Measurements from ENCODE around the gene HEPHL1.
"Not testable (repeated sequence)": the region's sequence is repeated elsewhere in the genome, so short reads cannot be mapped to it uniquely, and the experiment has no call there.

Gene HEPHL1

DNA sequence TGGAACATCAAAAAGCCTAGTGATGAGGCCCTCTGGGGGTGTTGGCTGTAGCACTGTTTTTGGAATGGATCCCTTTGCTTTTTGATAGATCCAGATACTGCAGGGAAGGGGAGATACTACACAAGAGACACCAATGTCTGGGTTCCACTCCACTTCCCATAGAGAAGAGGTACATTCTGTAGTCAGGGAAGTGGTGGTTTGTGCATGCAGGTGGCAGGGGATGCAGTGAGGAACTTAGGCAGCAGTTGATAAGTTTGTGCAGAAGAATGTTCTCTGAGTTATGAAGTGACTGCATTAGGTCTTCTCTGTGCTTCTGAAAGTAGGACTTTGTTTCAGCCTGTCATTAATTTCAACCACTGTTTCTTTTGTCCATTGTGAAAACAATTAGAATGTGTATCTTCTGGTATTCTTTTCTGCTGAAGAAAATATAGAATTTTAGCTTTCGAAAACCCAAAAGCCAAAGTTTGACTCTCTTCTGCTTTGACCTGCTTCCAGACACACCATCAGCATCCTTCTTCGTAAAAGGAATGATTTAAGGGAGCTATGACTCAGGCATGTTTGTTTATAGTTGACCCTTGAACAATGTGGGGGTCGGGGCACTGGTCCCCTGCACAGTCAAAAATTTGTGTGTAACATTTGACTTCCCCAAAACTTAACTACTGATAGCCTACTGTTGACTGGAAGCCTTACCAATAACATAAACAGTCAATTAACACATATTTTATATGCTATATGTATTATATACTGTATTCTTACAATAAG, 133.1 kb downstream of the HEPHL1 start:
- DNase-seq: no peak

DNA sequence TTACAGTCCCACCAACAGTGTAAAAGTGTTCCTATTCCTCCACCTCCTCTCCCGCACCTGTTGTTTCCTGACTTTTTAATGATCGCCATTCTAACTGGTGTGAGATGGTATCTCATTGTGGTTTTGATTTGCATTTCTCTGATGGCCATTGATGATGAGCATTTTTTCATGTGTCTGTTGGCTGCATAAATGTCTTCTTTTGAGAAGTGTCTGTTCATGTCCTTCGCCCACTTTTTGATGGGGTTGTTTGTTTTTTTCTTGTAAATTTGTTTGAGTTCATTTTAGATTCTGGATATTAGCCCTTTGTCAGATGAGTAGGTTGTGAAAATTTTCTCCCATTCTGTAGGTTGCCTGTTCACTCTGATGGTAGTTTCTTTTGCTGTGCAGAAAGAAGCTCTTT, 136.2 kb downstream of the HEPHL1 start:
- not testable (repeated sequence) for DNase-seq

All from CD4-positive, alpha-beta T cell treated with Interleukin-15 for 1 hour (primary cell).